ENCODE measurements around the gene SCIN.

DNA sequence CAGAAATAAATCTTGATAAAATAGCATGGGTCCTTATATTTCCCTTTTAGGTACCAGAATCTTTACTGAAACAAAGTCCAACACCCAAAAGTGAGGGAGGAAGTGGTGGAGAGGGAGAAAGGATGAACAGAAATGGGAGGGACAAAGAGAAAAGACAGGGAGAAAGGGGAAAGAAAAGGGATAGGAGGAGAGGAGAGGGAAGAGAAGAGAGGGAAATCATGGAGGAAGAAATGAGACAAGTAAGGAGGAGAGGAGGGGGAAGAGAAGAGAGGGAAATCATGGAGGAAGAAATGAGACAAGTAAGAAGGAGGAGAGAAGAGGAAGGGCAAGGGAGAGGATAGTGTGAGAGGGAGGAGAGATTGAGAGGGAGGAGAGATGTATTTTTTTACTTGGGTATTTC, 66.8 kb downstream of the SCIN start:
- TF ChIP-seq, protein P1, sequence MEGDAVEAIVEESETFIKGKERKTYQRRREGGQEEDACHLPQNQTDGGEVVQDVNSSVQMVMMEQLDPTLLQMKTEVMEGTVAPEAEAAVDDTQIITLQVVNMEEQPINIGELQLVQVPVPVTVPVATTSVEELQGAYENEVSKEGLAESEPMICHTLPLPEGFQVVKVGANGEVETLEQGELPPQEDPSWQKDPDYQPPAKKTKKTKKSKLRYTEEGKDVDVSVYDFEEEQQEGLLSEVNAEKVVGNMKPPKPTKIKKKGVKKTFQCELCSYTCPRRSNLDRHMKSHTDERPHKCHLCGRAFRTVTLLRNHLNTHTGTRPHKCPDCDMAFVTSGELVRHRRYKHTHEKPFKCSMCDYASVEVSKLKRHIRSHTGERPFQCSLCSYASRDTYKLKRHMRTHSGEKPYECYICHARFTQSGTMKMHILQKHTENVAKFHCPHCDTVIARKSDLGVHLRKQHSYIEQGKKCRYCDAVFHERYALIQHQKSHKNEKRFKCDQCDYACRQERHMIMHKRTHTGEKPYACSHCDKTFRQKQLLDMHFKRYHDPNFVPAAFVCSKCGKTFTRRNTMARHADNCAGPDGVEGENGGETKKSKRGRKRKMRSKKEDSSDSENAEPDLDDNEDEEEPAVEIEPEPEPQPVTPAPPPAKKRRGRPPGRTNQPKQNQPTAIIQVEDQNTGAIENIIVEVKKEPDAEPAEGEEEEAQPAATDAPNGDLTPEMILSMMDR (IDR thresholded peaks at IDR 0.05): no peak
- no peak for TF ChIP-seq ZFX (IDR thresholded peaks at IDR 0.05; ENCODE audit: borderline replicate concordance)
